Measurements from ENCODE around the gene BACE2.

The BACE2 gene

GRCh38 chr21:41147979-41148355 lies 20.0 kb upstream of the BACE2 start:
- TF ChIP-seq, protein P1, sequence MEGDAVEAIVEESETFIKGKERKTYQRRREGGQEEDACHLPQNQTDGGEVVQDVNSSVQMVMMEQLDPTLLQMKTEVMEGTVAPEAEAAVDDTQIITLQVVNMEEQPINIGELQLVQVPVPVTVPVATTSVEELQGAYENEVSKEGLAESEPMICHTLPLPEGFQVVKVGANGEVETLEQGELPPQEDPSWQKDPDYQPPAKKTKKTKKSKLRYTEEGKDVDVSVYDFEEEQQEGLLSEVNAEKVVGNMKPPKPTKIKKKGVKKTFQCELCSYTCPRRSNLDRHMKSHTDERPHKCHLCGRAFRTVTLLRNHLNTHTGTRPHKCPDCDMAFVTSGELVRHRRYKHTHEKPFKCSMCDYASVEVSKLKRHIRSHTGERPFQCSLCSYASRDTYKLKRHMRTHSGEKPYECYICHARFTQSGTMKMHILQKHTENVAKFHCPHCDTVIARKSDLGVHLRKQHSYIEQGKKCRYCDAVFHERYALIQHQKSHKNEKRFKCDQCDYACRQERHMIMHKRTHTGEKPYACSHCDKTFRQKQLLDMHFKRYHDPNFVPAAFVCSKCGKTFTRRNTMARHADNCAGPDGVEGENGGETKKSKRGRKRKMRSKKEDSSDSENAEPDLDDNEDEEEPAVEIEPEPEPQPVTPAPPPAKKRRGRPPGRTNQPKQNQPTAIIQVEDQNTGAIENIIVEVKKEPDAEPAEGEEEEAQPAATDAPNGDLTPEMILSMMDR (IDR thresholded peaks at IDR 0.05; ENCODE audit: insufficient read depth, low read depth, low read length, missing control alignments): no peak
- no peak for DNase-seq (ENCODE audit: low read depth)
- H3K4me3 ChIP-seq (ENCODE audit: low read length): no peak overlapping the region

GRCh38 chr21:41148798-41149197 lies 19.2 kb upstream of the BACE2 start:
- no peak for DNase-seq (ENCODE audit: low read depth)
- H3K4me3 ChIP-seq (ENCODE audit: low read length): no peak overlapping the region
- TF ChIP-seq, protein P1 (IDR thresholded peaks at IDR 0.05; ENCODE audit: insufficient read depth, low read depth, low read length, missing control alignments): no peak

DNA sequence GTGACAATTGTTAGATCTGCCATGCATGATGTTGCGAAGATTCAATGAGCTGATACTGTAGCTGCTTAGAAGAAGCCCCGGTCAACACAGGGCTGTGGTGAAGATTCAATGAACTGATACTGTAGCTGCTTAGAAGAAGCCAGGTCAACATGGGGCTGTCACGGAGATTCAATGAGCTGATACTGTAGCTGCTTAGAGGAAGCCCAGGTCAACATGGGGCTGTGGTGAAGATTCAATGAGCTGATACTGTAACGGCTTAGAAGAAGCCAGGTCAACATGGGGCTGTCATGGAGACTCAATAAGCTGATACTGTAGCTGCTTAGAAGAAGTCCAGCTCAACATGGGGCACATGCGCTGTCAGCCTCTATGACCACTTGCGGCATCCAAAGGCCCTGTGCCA lies 18.8 kb upstream of the BACE2 start:
- no peak for DNase-seq (ENCODE audit: low read depth)
- TF ChIP-seq, protein P1 (IDR thresholded peaks at IDR 0.05; ENCODE audit: insufficient read depth, low read depth, low read length, missing control alignments): no peak
- H3K4me3 ChIP-seq (ENCODE audit: low read length): no peak overlapping the region

- no peak for DNase-seq (ENCODE audit: low read depth)
- TF ChIP-seq, protein P1 (IDR thresholded peaks at IDR 0.05; ENCODE audit: insufficient read depth, low read depth, low read length, missing control alignments): no peak
- H3K4me3 ChIP-seq (ENCODE audit: low read length): no peak overlapping the region
Observed at GRCh38 chr21:41152147-41152546, 15.8 kb upstream of the BACE2 start.

DNA sequence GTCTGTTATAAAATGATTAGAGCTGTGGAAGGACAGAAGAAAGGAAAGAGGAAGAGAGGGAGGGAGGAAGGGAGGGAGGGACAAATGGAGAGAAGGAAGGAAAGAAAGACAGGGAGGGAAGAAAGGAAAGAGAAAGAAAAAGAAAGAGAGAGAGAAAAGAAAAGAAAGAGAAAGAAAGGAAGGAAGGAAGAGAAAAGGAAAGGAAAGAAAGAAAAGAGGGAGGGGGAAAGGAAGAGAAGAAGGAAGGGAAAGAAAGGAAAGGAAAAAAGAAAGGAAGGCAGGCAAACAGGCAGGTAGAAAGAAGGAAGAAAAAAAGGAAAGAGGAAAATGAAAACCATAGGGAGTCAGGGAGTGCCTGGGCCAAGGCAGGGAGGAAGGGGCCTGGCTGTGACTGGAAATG lies 14.5 kb upstream of the BACE2 start:
- TF ChIP-seq, protein P1 (IDR thresholded peaks at IDR 0.05; ENCODE audit: insufficient read depth, low read depth, low read length, missing control alignments): no peak
- H3K4me3 ChIP-seq (ENCODE audit: low read length): no peak overlapping the region
- no peak for DNase-seq (ENCODE audit: low read depth)

GRCh38 chr21:41156142-41156541 lies 11.8 kb upstream of the BACE2 start:
- no peak for DNase-seq (ENCODE audit: low read depth)
- TF ChIP-seq, protein P1 (IDR thresholded peaks at IDR 0.05; ENCODE audit: insufficient read depth, low read depth, low read length, missing control alignments): no peak

GRCh38 chr21:41158026-41158425 lies 9.9 kb upstream of the BACE2 start:
- no peak overlapping the region for H3K4me3 ChIP-seq (ENCODE audit: low read length)
- DNase-seq (ENCODE audit: low read depth): peak; percentile 15
- TF ChIP-seq, protein P1 (IDR thresholded peaks at IDR 0.05; ENCODE audit: insufficient read depth, low read depth, low read length, missing control alignments): no peak

More at GRCh38 chr21:41156142-41156541, 11.8 kb upstream of the BACE2 start:
- H3K4me3 ChIP-seq (ENCODE audit: low read length): no peak overlapping the region
